Measurements from ENCODE around the gene ATP8A1.
"Not testable (repeated sequence)": the region's sequence is repeated elsewhere in the genome, so short reads cannot be mapped to it uniquely, and the experiment has no call there.

ATP8A1 gene

DNA sequence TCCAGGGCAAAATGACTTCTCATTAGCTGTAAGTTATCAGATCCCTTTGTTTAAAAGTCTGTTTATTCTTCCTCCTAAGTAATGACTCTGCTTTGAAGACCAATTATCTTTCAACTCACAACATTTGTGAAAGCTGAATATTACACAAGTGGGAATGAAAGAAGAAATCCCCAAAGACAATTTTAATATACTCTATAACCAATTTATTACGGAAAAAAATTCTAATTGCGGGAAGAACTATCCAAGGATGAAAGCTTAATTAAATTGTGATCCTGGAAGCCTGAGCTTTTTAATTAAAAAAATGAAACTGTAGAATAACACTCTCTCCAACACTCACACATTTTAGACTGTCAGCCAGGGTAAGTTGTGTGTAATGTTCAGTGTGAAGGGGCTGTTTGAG is 275.2 kb downstream of the ATP8A1 start:
- Mint-ChIP-seq H3K9me3 (peaks cover 3% of the 10 kb centered on the region), H3K4me1 (no peaks in the 10 kb centered on the region), H3K27ac (no peak overlapping the region), H3K36me3 (ENCODE audit: low read depth) (no peaks in the 10 kb centered on the region), H3K27me3 (peaks cover 16% of the 10 kb centered on the region), H3K4me3 (no peak overlapping the region)
- ATAC-seq (no peak), DNase-seq (no peak)

DNA sequence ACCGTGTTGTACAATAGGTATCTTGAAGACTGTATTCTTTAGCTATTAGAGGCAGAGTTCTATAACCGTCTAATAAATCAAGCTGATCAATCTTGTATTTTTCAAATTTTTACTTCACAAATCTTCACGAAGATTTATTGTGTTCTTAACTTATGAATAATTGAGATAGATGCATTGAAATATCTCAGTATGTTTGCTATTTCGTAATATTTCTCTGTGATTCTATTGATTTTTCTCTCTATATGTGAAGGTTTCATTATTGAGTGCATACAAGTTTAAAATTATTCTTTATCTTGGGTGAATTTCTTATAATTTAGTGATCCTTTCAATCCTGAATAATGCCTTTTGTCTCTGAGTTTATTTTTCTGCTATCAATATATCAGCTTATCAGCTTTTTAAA is 279.4 kb downstream of the ATP8A1 start:
- ATAC-seq (no peak), DNase-seq (no peak)
- Mint-ChIP-seq H3K36me3 (ENCODE audit: low read depth) (no peaks in the 10 kb centered on the region), H3K4me1 (no peaks in the 10 kb centered on the region), H3K4me3 (no peak overlapping the region), H3K27ac (no peak overlapping the region), H3K27me3 (peaks cover 15% of the 10 kb centered on the region), H3K9me3 (no peaks in the 10 kb centered on the region)

GRCh38 chr4:42372303-42372702 is 284.6 kb downstream of the ATP8A1 start:
- H3K4me1 Mint-ChIP-seq; ATAC-seq; H3K4me3 Mint-ChIP-seq; DNase-seq; H3K36me3 Mint-ChIP-seq (ENCODE audit: low read depth); H3K27ac Mint-ChIP-seq; H3K9me3 Mint-ChIP-seq: not testable (repeated sequence)
- peaks cover 12% of the 10 kb centered on the region for H3K27me3 Mint-ChIP-seq

DNA sequence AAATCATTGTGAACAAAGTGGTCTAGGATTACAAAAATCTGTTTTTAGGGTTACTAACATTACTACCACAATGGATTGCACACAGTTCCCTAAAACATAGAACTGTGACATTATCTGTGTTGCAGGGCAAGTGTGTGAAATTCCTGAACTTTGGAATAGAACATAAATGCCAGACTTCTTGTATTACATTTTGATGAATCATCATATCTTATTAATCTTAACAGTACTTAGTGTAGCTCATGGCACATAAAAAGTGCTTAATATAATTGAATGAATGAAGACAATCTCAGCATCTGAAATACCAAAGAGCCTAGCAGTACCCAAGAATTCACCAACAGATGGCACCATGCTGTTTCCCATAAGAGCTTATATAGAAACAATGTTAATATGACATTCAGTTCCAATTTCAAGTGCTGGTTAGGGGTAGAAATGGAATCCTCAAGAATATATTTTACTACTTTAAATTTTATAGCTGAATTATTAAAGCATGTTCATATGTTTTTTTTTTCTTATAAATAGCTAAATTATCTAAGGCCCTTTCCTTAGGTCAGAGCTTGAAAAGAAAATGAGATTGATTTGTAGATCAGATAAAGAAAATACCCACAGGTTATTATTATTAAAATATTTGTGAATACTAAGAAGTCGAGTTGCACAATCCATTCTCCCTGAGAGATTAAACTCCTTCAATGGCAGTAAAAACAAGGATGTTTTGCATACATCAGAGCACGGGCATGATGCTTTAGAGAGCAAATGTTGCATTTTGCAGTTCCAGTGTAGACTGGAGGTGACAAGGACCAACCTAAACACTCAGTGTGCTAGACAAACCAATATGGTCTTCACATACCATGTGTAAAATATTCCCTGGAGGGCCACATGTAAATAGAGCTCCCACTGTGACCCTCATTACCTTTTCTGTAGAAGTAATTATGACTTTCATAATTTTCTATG is 285.3 kb downstream of the ATP8A1 start:
- DNase-seq: no peak
- no peaks in the 10 kb centered on the region for H3K36me3 Mint-ChIP-seq (ENCODE audit: low read depth)
- H3K27ac Mint-ChIP-seq: no peak overlapping the region
- H3K27me3 Mint-ChIP-seq: peaks cover 15% of the 10 kb centered on the region
- no peaks in the 10 kb centered on the region for H3K4me1 Mint-ChIP-seq
- no peak for ATAC-seq
- no peaks in the 10 kb centered on the region for H3K9me3 Mint-ChIP-seq
- no peak overlapping the region for H3K4me3 Mint-ChIP-seq

GRCh38 chr4:42369489-42369888 is 287.4 kb downstream of the ATP8A1 start:
- Mint-ChIP-seq H3K9me3 (no peaks in the 10 kb centered on the region), H3K4me1 (no peaks in the 10 kb centered on the region), H3K4me3 (no peak overlapping the region), H3K36me3 (ENCODE audit: low read depth) (no peaks in the 10 kb centered on the region), H3K27ac (no peak overlapping the region), H3K27me3 (peaks cover 15% of the 10 kb centered on the region)
- no peak for DNase-seq
- ATAC-seq: no peak

DNA sequence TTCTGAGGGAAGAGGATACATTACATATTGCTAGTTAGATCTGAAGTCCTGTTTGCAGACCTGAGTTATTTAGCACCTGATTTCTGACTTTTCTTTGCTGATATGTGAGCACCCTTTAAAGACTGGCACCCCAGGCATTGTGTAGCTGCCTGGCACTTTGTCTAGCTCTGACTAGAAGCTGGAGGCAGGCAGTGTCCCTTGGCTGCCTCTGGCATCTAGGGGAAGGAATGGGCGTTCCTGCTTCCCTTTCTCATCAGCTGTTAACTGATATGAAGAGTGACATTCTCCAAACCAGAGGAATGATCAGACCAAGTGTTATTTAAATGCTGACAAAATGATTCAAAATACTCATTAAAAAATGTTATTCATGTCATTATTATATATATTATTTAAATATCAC is 289.9 kb downstream of the ATP8A1 start:
- Mint-ChIP-seq H3K27ac (no peak overlapping the region), H3K4me3 (no peak overlapping the region)
- no peak for ATAC-seq

DNA sequence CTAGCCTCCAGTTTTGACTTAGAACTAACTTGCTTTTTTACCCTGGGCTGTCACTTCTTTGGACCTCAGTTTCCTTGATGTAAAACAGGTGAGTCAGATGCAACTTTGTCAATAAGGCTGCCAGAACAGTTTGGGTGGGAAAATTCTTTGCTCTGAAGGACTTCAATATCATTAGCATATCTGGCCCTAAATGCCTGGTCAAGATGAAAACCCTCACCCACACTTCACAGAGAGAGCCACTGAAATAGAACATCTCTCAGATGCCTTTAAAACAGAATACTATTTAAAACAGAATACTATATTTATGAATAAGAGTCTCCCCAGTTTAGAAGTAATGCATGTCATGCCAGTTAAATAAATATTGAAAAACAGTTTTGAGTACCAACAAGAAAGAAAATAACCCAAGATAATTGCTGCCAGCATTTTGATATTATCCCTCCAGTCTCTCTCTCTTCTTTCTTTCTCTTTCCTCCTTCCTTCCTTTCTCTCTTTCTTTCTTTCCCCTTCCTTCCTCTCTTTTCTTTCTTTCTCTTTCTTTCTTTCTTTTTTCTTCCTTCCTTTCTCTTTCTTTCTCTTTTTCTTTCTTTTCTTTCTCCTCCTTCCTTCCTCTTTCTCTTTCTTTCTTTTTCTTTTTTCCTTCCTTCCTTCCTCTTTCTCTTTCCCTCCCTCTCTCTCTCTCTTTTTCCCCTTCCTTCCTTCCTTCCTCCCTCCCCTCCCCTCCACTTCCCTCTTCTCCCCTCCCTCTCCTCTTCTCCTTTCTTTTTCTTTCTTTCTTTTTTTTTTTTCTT is 292.4 kb downstream of the ATP8A1 start:
- Mint-ChIP-seq H3K27ac (no peak overlapping the region), H3K36me3 (ENCODE audit: low read depth) (no peaks in the 10 kb centered on the region), H3K4me1 (no peaks in the 10 kb centered on the region), H3K27me3 (peaks cover 18% of the 10 kb centered on the region), H3K4me3 (no peak overlapping the region), H3K9me3 (no peaks in the 10 kb centered on the region)
- no peak for ATAC-seq
- no peak for DNase-seq

More for the DNA sequence above, 289.9 kb downstream of the ATP8A1 start:
- Mint-ChIP-seq H3K27me3 (peaks cover 18% of the 10 kb centered on the region), H3K4me1 (no peaks in the 10 kb centered on the region), H3K36me3 (ENCODE audit: low read depth) (no peaks in the 10 kb centered on the region), H3K9me3 (no peaks in the 10 kb centered on the region)
- no peak for DNase-seq

GRCh38 chr4:42363614-42364013 is 293.3 kb downstream of the ATP8A1 start:
- H3K4me3 Mint-ChIP-seq: no peak overlapping the region
- H3K27ac Mint-ChIP-seq: no peak overlapping the region
- DNase-seq: no peak
- no peak for ATAC-seq
- peaks cover 24% of the 10 kb centered on the region for H3K27me3 Mint-ChIP-seq
- no peaks in the 10 kb centered on the region for H3K36me3 Mint-ChIP-seq (ENCODE audit: low read depth)
- H3K9me3 Mint-ChIP-seq: no peaks in the 10 kb centered on the region
- H3K4me1 Mint-ChIP-seq: no peaks in the 10 kb centered on the region

DNA sequence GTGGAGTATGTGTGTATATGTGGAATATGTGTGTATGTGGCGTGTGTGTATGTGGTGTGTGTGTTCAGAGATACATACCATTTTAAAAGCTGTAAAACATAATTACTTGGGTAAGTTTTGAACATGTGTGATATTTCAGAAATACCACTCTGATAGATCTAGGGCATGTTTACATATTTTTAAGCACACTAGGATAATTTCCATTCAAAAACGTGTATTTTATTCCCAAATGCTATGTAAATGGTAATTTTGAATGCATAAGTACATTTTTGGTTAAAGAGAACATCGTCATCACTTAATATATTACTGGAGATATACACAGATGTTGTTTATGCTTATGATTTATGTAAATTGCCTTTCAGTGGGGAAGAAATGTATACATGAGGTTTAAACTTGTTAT is 294.3 kb downstream of the ATP8A1 start:
- no peak overlapping the region for H3K27ac Mint-ChIP-seq
- no peak overlapping the region for H3K4me3 Mint-ChIP-seq
- no peaks in the 10 kb centered on the region for H3K9me3 Mint-ChIP-seq
- no peaks in the 10 kb centered on the region for H3K36me3 Mint-ChIP-seq (ENCODE audit: low read depth)
- H3K27me3 Mint-ChIP-seq: peaks cover 27% of the 10 kb centered on the region
- no peak for DNase-seq
- H3K4me1 Mint-ChIP-seq: no peaks in the 10 kb centered on the region
- ATAC-seq: no peak

- H3K27me3 Mint-ChIP-seq: peaks cover 29% of the 10 kb centered on the region
- no peaks in the 10 kb centered on the region for H3K9me3 Mint-ChIP-seq
- no peaks in the 10 kb centered on the region for H3K36me3 Mint-ChIP-seq (ENCODE audit: low read depth)
- ATAC-seq (no peak), DNase-seq (no peak)
- peaks cover 2% of the 10 kb centered on the region for H3K4me1 Mint-ChIP-seq
- H3K4me3 Mint-ChIP-seq: no peak overlapping the region
- H3K27ac Mint-ChIP-seq: no peak overlapping the region
Measured at GRCh38 chr4:42361456-42361855, 295.4 kb downstream of the ATP8A1 start.

GRCh38 chr4:42360256-42360669 is 296.6 kb downstream of the ATP8A1 start:
- Mint-ChIP-seq H3K27me3 (peaks cover 39% of the 10 kb centered on the region), H3K36me3 (ENCODE audit: low read depth) (no peaks in the 10 kb centered on the region), H3K27ac (no peak overlapping the region)

DNA sequence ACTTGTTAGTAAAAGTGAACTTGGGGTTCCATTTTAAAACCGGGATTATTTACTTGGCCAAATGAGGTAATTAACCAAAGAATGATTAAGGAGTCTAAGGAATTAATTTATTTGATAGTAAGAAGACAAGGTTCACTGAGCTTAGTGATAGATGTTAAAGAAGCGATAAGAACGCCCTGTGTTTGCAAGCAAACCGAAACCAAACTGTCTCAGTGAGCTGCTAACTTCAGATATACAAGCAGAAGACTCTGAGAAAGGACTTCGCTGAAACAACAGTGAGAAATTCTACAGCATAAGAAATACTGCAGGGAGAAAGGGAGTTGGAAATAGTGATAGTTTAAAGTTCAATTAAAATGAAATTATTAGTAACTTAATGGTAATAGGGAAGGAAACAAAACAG is 297.2 kb downstream of the ATP8A1 start:
- no peak for ATAC-seq
- Mint-ChIP-seq H3K4me1 (peaks cover 2% of the 10 kb centered on the region), H3K27me3 (peaks cover 43% of the 10 kb centered on the region), H3K36me3 (ENCODE audit: low read depth) (no peaks in the 10 kb centered on the region), H3K4me3 (no peak overlapping the region), H3K9me3 (no peaks in the 10 kb centered on the region), H3K27ac (no peak overlapping the region)
- DNase-seq: no peak

More at GRCh38 chr4:42360256-42360669, 296.6 kb downstream of the ATP8A1 start:
- DNase-seq (no peak), ATAC-seq (no peak)
- H3K9me3 Mint-ChIP-seq: no peaks in the 10 kb centered on the region
- no peak overlapping the region for H3K4me3 Mint-ChIP-seq
- H3K4me1 Mint-ChIP-seq: peaks cover 2% of the 10 kb centered on the region

All from activated naive CD8-positive, alpha-beta T cell treated with anti-CD3 and anti-CD28 coated beads, Interleukin-2, amount 50 U/mL, for 24 hours (primary cell).